Effector memory CD4-positive, alpha-beta T cell (primary cell): ENCODE data around the gene DSN1.

ENCODE experiments used
- DNase-seq, 3 donors: peaks; one replicate each; pipeline ENCODE4 v3.0.0-alpha.2; 2020
- H3K27ac ChIP-seq: 2 replicates; pipeline ENCODE4 v1.7.0; 2013; ENCODE audit warnings: mild to moderate bottlenecking, low read length, moderate library complexity; ENCODE audit not compliant: insufficient read depth, poor library complexity, severe bottlenecking
- H3K27me3 ChIP-seq: replicated peaks from 2 replicates; pipeline ENCODE4 v1.7.0; 2013; ENCODE audit warnings: mild to moderate bottlenecking, low read length; ENCODE audit not compliant: insufficient read depth, control insufficient read depth, poor library complexity, severe bottlenecking
- H3K36me3 ChIP-seq: 2 replicates; pipeline ENCODE4 v1.7.0; 2013; ENCODE audit warnings: mild to moderate bottlenecking, low read length, moderate library complexity; ENCODE audit not compliant: control insufficient read depth, insufficient read depth
- H3K4me1 ChIP-seq: 2 replicates; pipeline ENCODE4 v1.7.0; 2013; ENCODE audit warnings: low read length, mild to moderate bottlenecking; ENCODE audit not compliant: control insufficient read depth, insufficient read depth, poor library complexity, severe bottlenecking
- H3K4me3 ChIP-seq: 2 replicates; pipeline ENCODE4 v1.7.0; 2013; ENCODE audit warnings: low read length, low read depth, mild to moderate bottlenecking; ENCODE audit not compliant: insufficient read depth, poor library complexity, severe bottlenecking
- H3K9me3 ChIP-seq: 2 replicates; pipeline ENCODE4 v1.7.0; 2013; ENCODE audit warnings: mild to moderate bottlenecking, low read length, moderate library complexity; ENCODE audit not compliant: control insufficient read depth

Gene DSN1

GRCh38 chr20:36761125-36761524 lies 12.4 kb downstream of the DSN1 start:
- Histone ChIP-seq H3K4me1 (no peaks in the 10 kb centered on the region), H3K9me3 (no peaks in the 10 kb centered on the region), H3K36me3 (no peaks in the 10 kb centered on the region), H3K4me3 (no peak overlapping the region), H3K27ac (no peak overlapping the region), H3K27me3 (no peaks in the 10 kb centered on the region)
- no peak for DNase-seq

GRCh38 chr20:36760647-36761046 lies 12.9 kb downstream of the DSN1 start:
- no peaks in the 10 kb centered on the region for H3K27me3 ChIP-seq
- H3K4me1 ChIP-seq = no peaks in the 10 kb centered on the region
- H3K9me3 ChIP-seq = no peaks in the 10 kb centered on the region
- H3K36me3 ChIP-seq = no peaks in the 10 kb centered on the region
- no peak overlapping the region for H3K27ac ChIP-seq
- no peak for DNase-seq
- H3K4me3 ChIP-seq = no peak overlapping the region

- H3K36me3 ChIP-seq = no peaks in the 10 kb centered on the region
- no peak overlapping the region for H3K4me3 ChIP-seq
- H3K9me3 ChIP-seq = no peaks in the 10 kb centered on the region
These were observed 15.3 kb downstream of the DSN1 start for GRCh38 chr20:36758276-36758675.

GRCh38 chr20:36756496-36756895 lies 17.1 kb downstream of the DSN1 start:
- no peaks in the 10 kb centered on the region for H3K27me3 ChIP-seq
- no peaks in the 10 kb centered on the region for H3K36me3 ChIP-seq
- no peak overlapping the region for H3K27ac ChIP-seq
- no peaks in the 10 kb centered on the region for H3K9me3 ChIP-seq
- DNase-seq = no peak
- H3K4me1 ChIP-seq = no peaks in the 10 kb centered on the region
- H3K4me3 ChIP-seq = no peak overlapping the region

More at GRCh38 chr20:36758276-36758675, 15.3 kb downstream of the DSN1 start:
- DNase-seq = no peak
- Histone ChIP-seq H3K27me3 (no peaks in the 10 kb centered on the region), H3K4me1 (no peaks in the 10 kb centered on the region), H3K27ac (no peak overlapping the region)

- H3K9me3 ChIP-seq = no peaks in the 10 kb centered on the region
- H3K4me3 ChIP-seq = no peak overlapping the region
- H3K27me3 ChIP-seq = no peaks in the 10 kb centered on the region
- no peaks in the 10 kb centered on the region for H3K4me1 ChIP-seq
- no peak for DNase-seq
- H3K27ac ChIP-seq = no peak overlapping the region
- no peaks in the 10 kb centered on the region for H3K36me3 ChIP-seq
These were observed 18.8 kb downstream of the DSN1 start for GRCh38 chr20:36754656-36755222.

GRCh38 chr20:36752582-36752981 lies 21.0 kb downstream of the DSN1 start:
- no peaks in the 10 kb centered on the region for H3K4me1 ChIP-seq
- H3K4me3 ChIP-seq = no peak overlapping the region
- H3K27ac ChIP-seq = no peak overlapping the region
- H3K27me3 ChIP-seq = no peaks in the 10 kb centered on the region
- no peaks in the 10 kb centered on the region for H3K36me3 ChIP-seq
- DNase-seq = no peak
- H3K9me3 ChIP-seq = no peaks in the 10 kb centered on the region

- DNase-seq = peak; percentile 86 to 91 (median 89)
- peaks cover 17% of the 10 kb centered on the region for H3K4me1 ChIP-seq
- H3K4me3 ChIP-seq = peak within 1 kb of the TSS; percentile 85
- no peaks in the 10 kb centered on the region for H3K36me3 ChIP-seq
- no peaks in the 10 kb centered on the region for H3K9me3 ChIP-seq
- no peaks in the 10 kb centered on the region for H3K27me3 ChIP-seq
- H3K27ac ChIP-seq = peak within 1 kb of the TSS; percentile 66
These were observed 27.5 kb downstream of the DSN1 start, which contains the start of gene NDRG3 for GRCh38 chr20:36745927-36746659. Gene NDRG3, minus strand, starts transcription at chr20:36746090. Its CDS starts 24,355 bp downstream, at chr20:36721735.

- H3K9me3 ChIP-seq = no peaks in the 10 kb centered on the region
- H3K27me3 ChIP-seq = no peaks in the 10 kb centered on the region
- peak overlapping the region; percentile 51 for H3K27ac ChIP-seq
- DNase-seq = peak in 1 of 3 donors; percentile 6
- H3K4me3 ChIP-seq = peak overlapping the region; percentile 85
- peaks cover 17% of the 10 kb centered on the region for H3K4me1 ChIP-seq
- no peaks in the 10 kb centered on the region for H3K36me3 ChIP-seq
These were observed 28.2 kb downstream of the DSN1 start for GRCh38 chr20:36745234-36745926.

GRCh38 chr20:36744764-36745191 lies 28.8 kb downstream of the DSN1 start:
- no peaks in the 10 kb centered on the region for H3K9me3 ChIP-seq
- H3K27ac ChIP-seq = no peak overlapping the region
- peaks cover 17% of the 10 kb centered on the region for H3K4me1 ChIP-seq
- DNase-seq = no peak
- peak overlapping the region; percentile 85 for H3K4me3 ChIP-seq
- no peaks in the 10 kb centered on the region for H3K36me3 ChIP-seq
- H3K27me3 ChIP-seq = no peaks in the 10 kb centered on the region

- peaks cover 17% of the 10 kb centered on the region for H3K4me1 ChIP-seq
- H3K27ac ChIP-seq = no peak overlapping the region
- H3K36me3 ChIP-seq = no peaks in the 10 kb centered on the region
- H3K4me3 ChIP-seq = no peak overlapping the region
- no peak for DNase-seq
- no peaks in the 10 kb centered on the region for H3K9me3 ChIP-seq
- no peaks in the 10 kb centered on the region for H3K27me3 ChIP-seq
These were observed 29.3 kb downstream of the DSN1 start for GRCh38 chr20:36744243-36744642.
